ENCODE measurements around the gene FEM1B.
"Not testable (repeated sequence)": the region's sequence is repeated elsewhere in the genome, so short reads cannot be mapped to it uniquely, and the experiment has no call there.

Gene FEM1B

DNA sequence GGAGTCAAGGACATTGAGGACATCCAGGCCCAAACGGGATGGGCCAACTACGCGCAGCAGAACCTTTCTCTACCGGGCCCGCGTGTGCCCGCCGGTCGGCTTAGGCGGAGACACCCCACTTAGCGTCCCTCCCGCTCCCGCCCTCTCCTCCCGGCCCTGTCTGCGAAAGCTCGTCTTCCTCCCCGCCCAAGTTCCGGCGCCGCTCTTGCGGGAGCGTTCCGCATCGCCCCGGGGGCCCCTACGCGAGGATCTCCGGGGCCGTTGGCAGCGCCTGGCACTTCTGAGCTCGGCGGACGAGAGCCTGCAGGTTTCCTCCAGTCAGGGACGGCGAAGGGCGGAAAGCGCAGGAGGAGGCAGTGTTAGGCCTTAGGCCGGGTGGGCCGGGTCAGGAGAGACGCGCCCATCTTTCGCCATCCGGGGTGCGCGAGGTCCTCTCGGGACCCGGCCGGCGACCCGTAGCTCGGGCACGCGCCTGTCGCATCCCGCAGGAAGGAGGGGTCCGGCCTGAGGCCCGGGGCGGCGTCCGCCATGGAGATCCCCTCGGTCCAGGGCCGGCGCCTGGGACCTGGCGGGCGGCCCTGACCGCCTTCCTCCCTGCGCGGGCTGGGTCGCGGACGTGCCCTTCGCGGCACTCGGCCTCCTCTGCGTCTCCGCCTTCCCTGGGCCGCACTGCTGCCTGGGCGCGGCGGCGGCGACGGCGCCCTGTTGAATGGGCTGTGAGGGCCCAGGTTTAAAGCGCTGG is at the start of gene FEM1B:
Gene FEM1B (plus strand): TSS at position 143 of the 742 bp plus-strand sequence. CDS start 673 bp downstream, outside the sequence.
- peak; percentile 67 to 74 for DNase-seq (ENCODE audit: low read depth in 2 of 2)

DNA sequence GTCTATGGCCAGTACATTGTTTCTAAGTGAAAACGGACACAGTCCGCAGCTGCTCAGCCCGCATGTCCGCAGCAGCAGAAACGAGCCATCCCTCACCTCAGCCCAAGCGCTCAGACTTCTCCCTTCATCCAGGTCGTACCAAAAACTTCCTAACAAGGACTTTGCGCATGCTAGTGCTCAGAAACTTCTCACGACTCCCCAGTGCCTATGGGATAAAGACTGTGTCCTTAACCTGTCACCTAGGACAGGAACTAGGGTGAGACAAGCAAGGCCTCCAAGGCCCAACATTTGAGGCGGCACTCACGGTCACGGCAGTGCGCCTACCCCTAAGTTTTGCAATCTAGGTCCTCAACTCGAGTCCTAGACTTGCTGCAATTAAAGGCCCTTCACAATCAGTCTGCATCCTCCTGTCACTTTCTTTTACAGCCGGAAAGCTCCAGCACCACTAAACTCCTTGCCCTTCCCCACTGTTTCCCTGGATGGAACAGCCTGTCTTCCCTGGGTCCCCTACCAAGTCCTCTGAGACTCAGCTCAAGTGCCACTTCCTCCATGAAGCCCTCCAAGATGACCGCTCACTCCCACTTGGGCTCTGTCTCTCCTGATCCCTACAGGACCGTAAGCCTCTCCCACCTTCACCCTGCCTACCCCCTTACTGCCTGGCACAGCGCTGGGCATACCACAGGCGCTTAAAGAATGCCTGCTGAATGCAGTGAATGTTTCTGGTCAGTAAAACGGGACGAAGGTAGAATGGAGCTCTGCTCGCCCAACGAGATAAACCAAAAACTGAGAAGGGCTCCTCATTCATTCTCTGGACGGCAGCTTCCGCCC is 49.2 kb upstream of the FEM1B start:
- DNase-seq (ENCODE audit: low read depth in 2 of 2) = no peak

DNA sequence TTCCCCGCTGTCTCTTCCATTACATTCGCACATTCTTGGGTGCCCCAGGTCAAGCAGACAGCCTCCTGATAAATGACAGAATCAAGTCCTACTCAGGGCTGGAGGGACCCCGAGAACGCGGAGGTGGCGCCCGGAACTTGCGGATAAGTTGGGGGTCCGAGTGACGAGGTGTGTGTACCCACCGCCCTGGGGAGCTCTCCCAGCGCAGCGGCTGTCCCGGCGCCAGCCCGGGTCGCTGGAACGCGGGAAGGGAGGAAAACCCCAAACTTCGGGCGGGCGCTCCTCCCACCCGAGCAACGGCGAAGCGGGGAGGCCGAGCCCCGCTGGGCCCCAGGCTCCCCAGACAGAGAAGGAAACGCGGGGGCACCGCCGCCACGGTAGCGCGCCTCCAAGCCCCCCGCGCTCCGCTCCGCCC is 48.6 kb upstream of the FEM1B start:
- DNase-seq (ENCODE audit: low read depth in 2 of 2) = no peak

DNA sequence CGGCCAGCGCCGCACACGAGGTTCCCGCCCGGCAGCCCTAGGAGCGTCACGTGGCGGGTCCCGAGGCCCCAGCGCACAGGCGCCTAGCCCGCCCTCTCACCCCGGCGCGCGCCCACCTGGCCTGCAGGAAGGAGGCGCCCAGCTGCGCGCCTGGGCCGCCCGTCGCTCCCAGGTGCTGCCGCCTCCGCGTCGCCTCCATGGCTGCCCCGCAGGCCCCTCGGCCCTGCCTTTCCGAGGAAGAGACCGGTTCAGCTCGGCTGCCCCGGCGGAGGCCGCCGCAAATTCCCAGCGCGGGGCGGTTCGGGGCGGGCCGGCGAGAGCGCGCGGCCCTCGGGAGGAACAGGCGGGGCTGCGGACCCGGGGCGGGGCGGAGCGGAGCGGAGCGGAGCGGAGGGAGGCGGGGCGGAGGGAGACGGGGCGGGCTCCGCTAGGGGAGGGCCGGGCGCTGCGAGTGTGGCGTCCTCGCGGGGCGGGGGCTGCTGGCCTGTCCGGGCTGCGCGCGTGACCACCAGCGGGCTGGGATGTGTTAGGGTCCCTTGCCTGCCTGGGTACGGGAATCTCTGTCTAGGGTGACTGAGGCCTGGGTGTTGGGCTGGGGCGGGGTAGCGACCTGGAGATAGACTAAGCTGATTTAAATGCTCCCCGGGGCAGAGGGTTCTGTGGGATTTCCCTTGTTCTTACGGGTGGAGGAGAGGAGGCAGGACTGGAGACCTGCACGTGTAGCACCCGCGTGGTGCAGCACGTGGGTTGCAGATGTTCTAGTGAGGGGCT is 48.0 kb upstream of the FEM1B start, which contains the start of gene CLN6:
Gene CLN6 (minus strand): TSS at position 343 of the 771 bp plus-strand sequence. CDS start 144 bp downstream, at position 199.
- DNase-seq (ENCODE audit: low read depth in 2 of 2) = peak; percentile 21 to 66

DNA sequence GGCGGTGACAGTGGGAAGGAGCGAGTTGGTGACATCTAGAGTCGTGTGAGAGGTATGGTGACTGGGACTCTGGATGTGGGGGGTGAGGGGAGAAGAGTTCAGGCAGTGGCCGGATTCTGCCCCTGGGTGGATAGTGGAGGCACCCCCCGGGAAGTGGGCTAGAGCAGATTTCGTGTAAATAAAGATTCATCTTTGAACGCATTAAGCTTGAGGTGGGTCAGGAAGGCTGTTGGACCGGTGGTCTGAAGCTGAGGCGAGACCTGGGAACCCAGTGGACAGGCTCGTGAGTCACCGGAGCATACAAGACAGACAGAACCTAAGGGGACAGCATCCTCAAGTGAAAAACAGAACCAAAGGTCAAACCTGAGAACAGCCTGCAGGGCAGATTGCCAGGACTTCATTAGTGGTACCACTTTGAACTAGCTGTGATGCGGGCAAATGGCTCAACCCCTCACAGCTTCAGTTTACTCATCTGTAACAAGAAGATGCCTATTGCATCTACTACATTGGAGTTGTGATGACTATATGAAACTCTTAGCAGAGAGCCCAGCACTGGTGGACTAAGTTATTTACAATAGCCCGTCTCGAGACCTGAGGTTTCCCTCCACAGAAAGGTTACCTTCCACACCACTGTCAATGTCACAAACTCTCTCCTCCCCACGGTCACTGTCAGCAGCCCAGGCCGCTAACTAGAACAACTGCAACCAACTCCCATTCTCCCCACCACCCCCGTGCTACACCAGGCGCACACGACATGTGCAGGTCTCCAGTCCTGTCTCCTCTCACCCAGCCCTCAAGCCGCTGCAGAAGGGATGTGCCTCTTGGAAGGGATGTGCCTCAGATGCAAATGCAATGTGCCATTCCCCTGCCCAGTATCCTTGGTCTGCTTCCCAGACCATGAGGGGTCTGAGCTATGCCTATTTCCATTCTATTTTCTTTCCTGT is 47.1 kb upstream of the FEM1B start:
- DNase-seq (ENCODE audit: low read depth in 2 of 2) = no peak

DNA sequence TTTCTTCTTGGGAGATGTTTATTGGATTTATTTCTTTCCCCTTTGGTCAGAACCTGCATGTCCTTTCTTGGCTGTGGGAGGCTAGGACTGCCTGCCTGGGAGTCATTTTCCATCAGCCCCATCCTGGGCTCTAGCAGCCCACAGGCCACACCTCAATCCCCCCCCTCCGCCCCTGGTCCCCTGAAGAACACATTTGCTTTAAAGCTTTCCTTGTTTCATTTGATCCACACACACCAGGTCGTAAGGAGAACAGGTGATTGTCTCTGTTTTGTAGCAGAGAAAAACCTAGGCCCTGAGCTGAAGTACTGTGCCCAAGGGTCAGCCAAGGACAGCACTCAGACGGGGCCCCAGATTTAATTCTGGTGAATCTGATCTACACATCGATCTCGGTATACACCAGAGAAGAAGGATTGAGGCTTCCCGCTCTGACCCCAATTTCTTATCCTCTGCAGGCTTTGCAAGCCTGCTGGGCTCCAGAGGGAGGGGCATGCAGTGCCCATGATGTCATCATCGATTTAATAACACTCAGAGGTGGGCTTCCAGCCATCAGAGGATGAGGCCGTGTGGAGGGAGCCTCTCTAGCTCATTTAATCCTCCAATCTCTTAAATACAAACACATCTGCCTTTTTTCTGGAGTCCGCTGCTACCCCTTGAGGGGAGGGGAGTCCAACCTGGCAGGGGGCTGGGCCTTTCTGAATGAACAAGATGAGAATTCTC is 46.3 kb upstream of the FEM1B start:
- no peak for DNase-seq (ENCODE audit: low read depth in 2 of 2)

DNA sequence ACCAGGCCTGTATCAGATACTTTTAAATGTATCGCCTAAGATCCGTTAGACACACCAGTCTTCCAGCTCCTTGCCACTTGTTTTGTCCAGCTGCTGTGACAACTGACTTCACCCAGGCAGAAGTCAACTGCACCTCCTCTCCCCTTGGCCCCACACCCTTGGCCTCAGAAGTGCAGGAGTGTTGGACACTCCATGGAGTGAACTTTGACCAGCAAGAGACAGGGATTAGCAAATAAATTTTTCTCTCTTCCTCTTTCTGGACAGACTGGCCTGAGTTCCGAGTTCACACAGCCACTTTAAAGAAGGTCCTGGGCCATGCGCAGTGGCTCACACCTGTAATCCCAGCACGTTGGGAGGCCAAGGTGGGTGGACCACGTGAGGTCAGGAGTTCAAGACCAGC is 45.1 kb upstream of the FEM1B start:
- DNase-seq (ENCODE audit: low read depth in 2 of 2) = no peak

DNA sequence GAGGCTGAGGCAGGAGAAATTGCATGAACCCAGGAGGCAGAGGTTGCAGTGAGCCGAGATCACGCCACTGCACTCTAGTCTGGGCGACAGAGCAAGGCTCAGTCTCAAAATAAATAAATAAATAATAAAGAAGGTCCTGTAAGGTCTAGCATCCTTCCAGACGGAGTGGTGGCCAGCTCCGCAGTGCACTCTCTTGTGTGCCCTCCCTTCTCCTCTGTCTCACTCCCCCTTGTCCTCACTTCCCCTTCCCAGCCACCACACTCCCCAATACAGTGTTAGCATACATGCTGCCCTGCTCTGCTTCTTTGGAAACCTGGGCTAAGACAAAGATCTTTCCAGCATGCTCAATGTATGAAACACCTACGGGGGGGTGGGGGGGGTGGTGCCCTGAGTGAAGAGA is 44.6 kb upstream of the FEM1B start:
- no peak for DNase-seq (ENCODE audit: low read depth in 2 of 2)

DNA sequence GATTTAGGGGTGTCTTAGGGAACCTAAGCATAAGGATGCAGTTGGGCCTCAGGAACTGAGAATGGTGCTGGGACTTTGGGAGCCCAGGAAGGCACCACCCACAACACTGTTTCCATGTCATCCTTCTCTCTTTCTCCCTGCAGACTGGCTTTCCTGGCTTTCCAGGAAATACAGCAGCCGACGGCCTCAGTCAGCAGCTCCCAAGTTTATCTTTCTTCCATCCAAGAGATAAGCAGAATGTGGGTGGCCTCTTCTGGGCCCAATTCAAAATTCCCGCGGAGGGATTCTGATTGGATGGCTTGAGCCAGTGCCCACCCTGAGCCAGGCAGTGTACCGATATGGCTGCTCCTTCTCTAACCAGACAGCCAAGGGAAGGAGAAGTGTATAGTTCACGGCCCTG is 43.5 kb upstream of the FEM1B start:
- no peak for DNase-seq (ENCODE audit: low read depth in 2 of 2)

DNA sequence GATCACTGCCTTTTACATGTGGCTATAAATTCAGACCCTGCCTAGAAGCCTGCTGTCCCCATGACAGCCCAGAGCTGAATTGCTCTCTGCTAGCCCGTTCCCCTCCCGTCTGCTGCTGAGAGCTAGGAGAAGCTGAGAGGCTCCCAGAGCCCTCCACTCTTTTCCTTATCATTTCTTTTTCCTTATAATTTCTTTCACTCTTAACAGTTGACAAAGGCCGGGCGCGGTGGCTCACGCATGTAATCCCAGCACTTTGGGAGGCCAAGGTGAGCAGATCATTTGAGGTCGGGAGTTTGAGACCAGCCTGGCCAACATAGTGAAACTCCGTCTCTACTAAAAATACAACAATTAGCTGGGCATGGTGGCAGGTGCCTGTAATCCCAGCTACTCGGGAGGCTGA is 43.0 kb upstream of the FEM1B start:
- DNase-seq (ENCODE audit: low read depth in 2 of 2) = not testable (repeated sequence)

DNA sequence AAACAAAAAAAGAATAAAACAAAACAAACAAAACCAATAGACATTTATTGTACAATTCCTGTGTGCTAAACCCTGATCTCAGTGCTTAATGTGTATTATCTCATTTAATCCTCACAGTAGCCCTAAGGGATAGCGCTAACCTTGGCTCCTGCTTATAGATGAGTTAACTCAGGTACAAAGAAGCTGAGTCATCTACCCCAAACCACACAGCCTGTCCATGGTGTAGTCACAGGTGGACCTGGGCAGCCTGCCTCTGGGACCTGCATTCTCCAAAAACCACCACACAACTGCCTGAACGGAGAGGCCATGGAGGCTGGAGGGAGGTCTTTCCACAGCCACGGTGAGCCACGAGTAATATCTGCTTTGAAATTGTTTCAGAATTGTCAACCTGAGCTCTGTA is 42.5 kb upstream of the FEM1B start:
- DNase-seq (ENCODE audit: low read depth in 2 of 2) = no peak

DNA sequence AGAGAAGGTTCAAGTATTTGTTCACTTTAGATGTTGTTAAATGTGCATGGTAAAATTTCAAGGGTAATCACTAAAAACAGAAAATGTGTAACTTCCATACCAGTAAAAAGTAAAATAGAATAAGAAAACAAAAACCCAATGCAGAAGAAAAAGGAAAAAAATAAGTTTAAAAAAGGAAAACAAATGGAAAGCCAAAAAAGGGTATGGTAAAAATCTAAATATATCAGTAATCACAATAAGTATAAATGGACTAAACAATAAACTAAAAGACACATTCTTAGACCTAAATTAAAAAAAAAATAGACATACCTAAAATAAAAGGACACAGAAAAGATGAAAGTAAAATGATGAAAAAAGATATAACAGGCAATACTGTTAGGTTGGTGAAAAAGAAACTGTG is 38.5 kb upstream of the FEM1B start:
- no peak for DNase-seq (ENCODE audit: low read depth in 2 of 2)

DNA sequence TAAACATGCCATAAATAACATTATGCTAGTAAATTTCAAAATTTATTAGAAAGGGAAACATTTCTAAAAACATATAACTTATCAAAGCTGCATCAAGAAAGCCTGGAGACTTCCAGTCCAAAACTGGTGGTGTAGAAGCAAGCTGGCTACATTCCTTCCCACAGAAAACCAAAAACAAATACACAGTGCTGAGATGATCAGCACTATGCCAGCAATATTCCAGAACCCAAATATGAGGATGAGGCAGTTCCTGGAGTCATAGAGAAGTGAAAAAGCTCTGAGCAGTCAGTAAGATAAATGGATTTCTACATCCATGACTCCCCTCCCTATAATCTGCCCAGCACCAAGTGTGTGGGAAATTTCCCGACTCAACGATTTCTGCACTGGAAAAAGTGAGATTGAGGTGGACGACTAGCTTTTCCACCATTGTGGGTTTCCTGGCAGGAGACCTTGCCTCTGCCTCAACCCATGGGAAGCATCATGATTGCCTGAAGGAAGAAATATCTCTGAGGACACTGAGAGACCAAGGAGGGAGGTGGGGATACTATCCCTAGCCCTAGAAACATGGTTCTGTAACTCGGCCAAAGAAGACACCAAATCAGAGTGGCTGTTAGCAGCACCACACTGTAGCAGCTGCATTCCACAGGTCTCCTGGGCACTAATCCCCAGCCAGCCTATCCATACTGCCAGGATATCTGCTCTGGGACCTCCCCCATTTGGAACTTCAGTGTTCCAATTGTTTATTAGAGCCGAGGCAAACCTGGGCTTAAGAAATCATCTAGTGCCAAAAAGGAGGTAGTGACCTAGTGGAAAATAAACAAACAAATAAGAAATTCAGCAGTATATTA is 36.2 kb upstream of the FEM1B start:
- no peak for DNase-seq (ENCODE audit: low read depth in 2 of 2)

DNA sequence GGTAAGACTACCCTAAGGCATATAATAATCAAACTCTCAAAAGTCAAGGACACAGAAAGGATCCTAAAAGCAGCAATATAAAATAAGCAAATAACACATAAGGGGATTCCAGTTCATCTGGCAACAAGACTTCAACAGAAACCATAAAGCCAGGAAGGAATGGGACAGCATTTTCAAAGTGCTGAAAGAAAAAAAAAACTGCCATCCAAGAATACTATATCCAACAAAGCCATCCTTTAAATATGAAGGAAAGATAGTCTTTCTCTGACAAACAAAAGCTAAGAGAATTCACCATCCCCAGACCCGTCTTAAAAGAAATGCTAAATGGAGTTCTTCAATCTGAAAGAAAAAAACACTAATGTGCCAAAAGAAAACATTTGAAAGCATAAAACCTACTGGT is 33.3 kb upstream of the FEM1B start:
- no peak for DNase-seq (ENCODE audit: low read depth in 2 of 2)

DNA sequence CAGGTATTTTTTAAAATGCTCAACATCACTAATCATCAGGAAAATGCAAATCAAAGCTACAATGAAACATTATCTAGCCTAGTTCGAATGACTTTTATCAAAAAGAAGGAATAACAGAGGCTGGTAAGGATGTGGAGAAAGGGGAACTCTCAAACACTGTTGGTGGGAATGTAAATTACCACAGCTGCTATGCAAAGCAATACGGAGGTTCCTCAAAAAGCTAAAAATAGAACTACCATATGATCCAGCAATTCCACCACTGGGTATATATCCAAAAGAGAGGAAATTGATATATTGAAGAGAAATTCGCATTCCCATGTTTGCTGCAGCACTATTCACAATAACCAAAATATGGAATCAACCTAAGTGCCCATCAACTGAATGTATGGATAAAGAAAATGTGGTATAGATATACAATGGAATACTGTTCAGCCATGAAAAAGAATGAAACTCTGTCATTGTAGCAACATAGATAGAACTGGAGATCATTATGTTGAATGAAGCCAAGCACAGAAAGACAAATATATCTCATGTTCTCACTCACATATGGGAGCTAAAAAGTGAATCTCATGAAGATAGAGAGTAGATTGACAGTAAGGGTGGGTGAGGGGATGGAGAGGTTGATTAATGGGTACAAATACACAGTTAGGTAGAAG is 28.4 kb upstream of the FEM1B start:
- no peak for DNase-seq (ENCODE audit: low read depth in 2 of 2)

DNA sequence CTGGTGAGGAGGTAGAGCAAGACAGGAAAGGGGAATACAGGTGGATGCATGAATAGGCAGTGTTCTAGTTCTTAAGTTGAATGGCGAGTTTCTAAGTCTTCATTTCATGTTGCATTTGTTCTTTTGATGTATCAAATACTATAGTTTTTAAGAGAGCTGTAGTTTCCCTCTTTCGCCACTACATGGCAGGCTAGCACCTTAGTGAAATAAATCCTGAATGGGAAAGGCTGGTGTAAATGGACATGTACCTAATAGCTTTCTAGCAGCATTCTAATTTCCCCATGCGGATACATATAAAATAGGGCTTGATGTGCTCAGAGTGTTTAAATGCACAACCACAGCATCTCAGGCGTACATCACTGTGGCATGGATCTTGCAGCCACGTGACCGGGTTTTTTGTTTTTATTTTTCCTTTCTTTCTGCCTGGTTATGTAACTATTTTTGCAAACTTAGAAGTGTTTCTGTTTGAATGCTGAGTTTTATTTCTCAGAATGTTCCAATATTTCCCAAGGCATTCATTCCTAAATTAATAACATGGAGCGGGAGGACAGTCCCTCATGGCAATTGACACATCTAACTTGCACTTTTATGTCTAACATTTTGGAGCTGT is 24.5 kb upstream of the FEM1B start:
- no peak for DNase-seq (ENCODE audit: low read depth in 2 of 2)

DNA sequence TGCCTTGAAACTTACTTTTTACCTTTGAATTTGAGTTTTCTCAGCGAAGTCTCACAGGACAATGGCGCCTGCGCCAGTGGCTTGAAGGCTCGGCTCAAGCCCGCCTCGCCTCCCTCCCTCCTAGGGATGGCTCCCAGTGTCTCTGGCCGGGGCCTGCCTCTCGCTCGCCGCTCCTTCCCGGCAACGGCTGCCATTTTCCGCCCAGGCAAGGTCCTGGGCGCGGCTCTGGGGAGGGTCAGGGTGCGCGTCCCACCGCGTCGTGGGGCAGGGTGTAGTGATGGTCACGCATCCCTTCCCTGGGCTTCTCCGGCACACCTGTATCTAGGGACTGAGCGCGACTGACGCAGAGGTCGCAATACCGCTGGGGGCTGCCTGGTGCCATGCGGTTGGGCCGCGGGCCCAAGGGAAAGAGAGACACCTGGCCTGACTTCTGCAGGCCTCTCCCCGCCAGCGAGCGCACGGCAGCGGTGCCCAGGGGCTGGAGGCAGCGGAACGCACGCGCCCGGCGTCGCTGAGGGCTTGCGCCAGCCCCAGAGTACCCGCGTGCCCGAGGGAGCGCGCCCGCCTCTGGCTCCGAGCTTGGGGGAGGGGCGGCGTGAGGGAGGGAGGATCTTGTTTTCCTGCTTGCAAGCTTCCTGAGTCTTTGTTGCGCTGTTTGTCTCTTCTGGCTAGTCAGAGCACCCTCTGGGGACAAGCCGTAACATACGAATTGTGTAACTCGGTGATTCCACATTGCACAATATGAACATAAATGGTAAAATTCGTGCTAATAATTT is 20.7 kb upstream of the FEM1B start:
- DNase-seq (ENCODE audit: low read depth in 2 of 2) = peak; percentile 20 to 46

DNA sequence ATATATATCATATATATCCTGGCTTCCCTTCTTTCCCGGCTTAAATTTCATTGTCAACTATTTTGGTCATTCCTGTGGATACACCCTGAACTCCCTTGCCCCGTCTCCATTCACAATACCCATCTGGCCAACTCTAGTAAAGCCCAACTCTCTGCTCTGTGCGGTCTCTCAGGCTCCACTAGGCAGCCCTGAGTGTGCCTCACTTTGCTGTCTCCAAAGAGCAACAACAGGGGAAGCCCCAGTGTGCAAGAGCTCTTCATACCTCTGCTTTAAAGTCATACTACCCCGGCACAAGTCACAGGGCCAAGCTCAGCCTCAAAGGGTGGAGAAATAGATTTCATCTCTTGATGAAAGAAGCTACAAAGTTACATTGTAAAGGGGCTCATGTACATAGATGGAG is 18.9 kb upstream of the FEM1B start:
- no peak for DNase-seq (ENCODE audit: low read depth in 2 of 2)
